NCI-H1930 (cell line): ENCODE measurements around the gene PLXDC2.
"Not testable (repeated sequence)": the region's sequence is repeated elsewhere in the genome, so short reads cannot be mapped to it uniquely, and the experiment has no call there.

Experiments
- DNase-seq, 2 experiments: peaks; one replicate each; lab custom pipeline; 2025; lab: John Stamatoyannopoulos, UW

Gene PLXDC2

GRCh38 chr10:19977097-19977521, 160.9 kb downstream of the PLXDC2 start:
- DNase-seq: no peak

GRCh38 chr10:19979628-19980027, 163.4 kb downstream of the PLXDC2 start:
- DNase-seq: no peak

- DNase-seq: no peak
Observed at GRCh38 chr10:19983880-19984565, 167.8 kb downstream of the PLXDC2 start.

- no peak for DNase-seq
Observed at GRCh38 chr10:19985745-19986144, 169.5 kb downstream of the PLXDC2 start.

- DNase-seq: no peak
Observed at GRCh38 chr10:19986591-19986990, 170.4 kb downstream of the PLXDC2 start.

- no peak for DNase-seq
Observed at GRCh38 chr10:19987931-19988330, 171.7 kb downstream of the PLXDC2 start.

- no peak for DNase-seq
Observed at GRCh38 chr10:19993714-19994315, 177.6 kb downstream of the PLXDC2 start.

- DNase-seq: no peak
Observed at GRCh38 chr10:19998482-19998881, 182.2 kb downstream of the PLXDC2 start.

- DNase-seq: no peak
Observed at GRCh38 chr10:19999431-19999830, 183.2 kb downstream of the PLXDC2 start.

- DNase-seq: not testable (repeated sequence)
Observed at GRCh38 chr10:20002026-20002425, 185.8 kb downstream of the PLXDC2 start.

GRCh38 chr10:20002657-20003056, 186.4 kb downstream of the PLXDC2 start:
- DNase-seq: no peak

- DNase-seq: no peak
Observed at GRCh38 chr10:20004087-20004523, 187.9 kb downstream of the PLXDC2 start.

GRCh38 chr10:20005638-20006037, 189.4 kb downstream of the PLXDC2 start:
- DNase-seq: no peak

GRCh38 chr10:20006169-20006870, 190.1 kb downstream of the PLXDC2 start:
- no peak for DNase-seq

- no peak for DNase-seq
Observed at GRCh38 chr10:20007426-20007825, 191.2 kb downstream of the PLXDC2 start.

- DNase-seq: no peak
Observed at GRCh38 chr10:20013991-20014750, 197.9 kb downstream of the PLXDC2 start.

- DNase-seq: no peak
Observed at GRCh38 chr10:20017961-20018360, 201.7 kb downstream of the PLXDC2 start.

GRCh38 chr10:20020677-20021076, 204.4 kb downstream of the PLXDC2 start:
- DNase-seq: no peak

- no peak for DNase-seq
Observed at GRCh38 chr10:20029523-20029922, 213.3 kb downstream of the PLXDC2 start.

- no peak for DNase-seq
Observed at GRCh38 chr10:20033476-20033875, 217.2 kb downstream of the PLXDC2 start.

- no peak for DNase-seq
Observed at GRCh38 chr10:20034732-20035131, 218.5 kb downstream of the PLXDC2 start.

GRCh38 chr10:20040012-20040411, 223.8 kb downstream of the PLXDC2 start:
- no peak for DNase-seq
